ENCODE results near the gene CACFD1.

Gene CACFD1

GRCh38 chr9:133516256-133516960 lies 56.6 kb downstream of the CACFD1 start:
- H3K36me3 ChIP-seq = no peaks in the 10 kb centered on the region
- no peaks in the 10 kb centered on the region for H3K27me3 ChIP-seq

GRCh38 chr9:133516961-133517350 lies 57.2 kb downstream of the CACFD1 start:
- Histone ChIP-seq H3K27me3 (no peaks in the 10 kb centered on the region), H3K36me3 (no peaks in the 10 kb centered on the region), H3K4me1 (ENCODE audit: control insufficient read depth in 1 of 2, insufficient read depth in 1 of 2, low read depth in 1 of 2, low read length in 1 of 2) (no peaks in the 10 kb centered on the region), H3K27ac (no peak overlapping the region), H3K4me3 (ENCODE audit: low read depth in 1 of 2, low read length in 1 of 2) (no peak overlapping the region), H3K9me3 (no peaks in the 10 kb centered on the region)
- no peak for TF ChIP-seq CTCF (IDR thresholded peaks at IDR 0.05)

More at GRCh38 chr9:133516256-133516960, 56.6 kb downstream of the CACFD1 start:
- Histone ChIP-seq H3K4me3 (ENCODE audit: low read depth in 1 of 2, low read length in 1 of 2) (no peak overlapping the region), H3K9me3 (no peaks in the 10 kb centered on the region), H3K27ac (no peak overlapping the region), H3K4me1 (ENCODE audit: control insufficient read depth in 1 of 2, insufficient read depth in 1 of 2, low read depth in 1 of 2, low read length in 1 of 2) (no peaks in the 10 kb centered on the region)
- no peak for TF ChIP-seq CTCF (IDR thresholded peaks at IDR 0.05)

- H3K36me3 ChIP-seq = no peaks in the 10 kb centered on the region
- no peaks in the 10 kb centered on the region for H3K4me1 ChIP-seq (ENCODE audit: control insufficient read depth in 1 of 2, insufficient read depth in 1 of 2, low read depth in 1 of 2, low read length in 1 of 2)
- TF ChIP-seq CTCF (IDR thresholded peaks at IDR 0.05) = no peak
- H3K27ac ChIP-seq = no peak overlapping the region
- no peaks in the 10 kb centered on the region for H3K9me3 ChIP-seq
- no peaks in the 10 kb centered on the region for H3K27me3 ChIP-seq
- H3K4me3 ChIP-seq (ENCODE audit: low read depth in 1 of 2, low read length in 1 of 2) = no peak overlapping the region
Measured at GRCh38 chr9:133517711-133518110, 57.9 kb downstream of the CACFD1 start.

- H3K27me3 ChIP-seq = no peaks in the 10 kb centered on the region
Measured at GRCh38 chr9:133518200-133518599, 58.4 kb downstream of the CACFD1 start.

GRCh38 chr9:133518706-133519449 lies 59.1 kb downstream of the CACFD1 start:
- Histone ChIP-seq H3K4me3 (ENCODE audit: low read depth in 1 of 2, low read length in 1 of 2) (no peak overlapping the region), H3K9me3 (no peaks in the 10 kb centered on the region), H3K4me1 (ENCODE audit: control insufficient read depth in 1 of 2, insufficient read depth in 1 of 2, low read depth in 1 of 2, low read length in 1 of 2) (no peaks in the 10 kb centered on the region), H3K27ac (no peak overlapping the region), H3K27me3 (no peaks in the 10 kb centered on the region), H3K36me3 (no peaks in the 10 kb centered on the region)
- no peak for TF ChIP-seq CTCF (IDR thresholded peaks at IDR 0.05)

More at GRCh38 chr9:133518200-133518599, 58.4 kb downstream of the CACFD1 start:
- H3K36me3 ChIP-seq = no peaks in the 10 kb centered on the region
- no peak for TF ChIP-seq CTCF (IDR thresholded peaks at IDR 0.05)
- H3K27ac ChIP-seq = no peak overlapping the region
- no peaks in the 10 kb centered on the region for H3K4me1 ChIP-seq (ENCODE audit: control insufficient read depth in 1 of 2, insufficient read depth in 1 of 2, low read depth in 1 of 2, low read length in 1 of 2)
- no peaks in the 10 kb centered on the region for H3K9me3 ChIP-seq
- H3K4me3 ChIP-seq (ENCODE audit: low read depth in 1 of 2, low read length in 1 of 2) = no peak overlapping the region

Data from neutrophil (primary cell).